NCI-H128 (cell line): ENCODE measurements around the gene RCBTB1.
"Not testable (repeated sequence)": the region's sequence is repeated elsewhere in the genome, so short reads cannot be mapped to it uniquely, and the experiment has no call there.

ENCODE experiments used
- DNase-seq: peaks from one replicate; lab custom pipeline; 2025; ENCODE audit not compliant: unreplicated experiment; lab: John Stamatoyannopoulos, UW

RCBTB1 gene

DNA sequence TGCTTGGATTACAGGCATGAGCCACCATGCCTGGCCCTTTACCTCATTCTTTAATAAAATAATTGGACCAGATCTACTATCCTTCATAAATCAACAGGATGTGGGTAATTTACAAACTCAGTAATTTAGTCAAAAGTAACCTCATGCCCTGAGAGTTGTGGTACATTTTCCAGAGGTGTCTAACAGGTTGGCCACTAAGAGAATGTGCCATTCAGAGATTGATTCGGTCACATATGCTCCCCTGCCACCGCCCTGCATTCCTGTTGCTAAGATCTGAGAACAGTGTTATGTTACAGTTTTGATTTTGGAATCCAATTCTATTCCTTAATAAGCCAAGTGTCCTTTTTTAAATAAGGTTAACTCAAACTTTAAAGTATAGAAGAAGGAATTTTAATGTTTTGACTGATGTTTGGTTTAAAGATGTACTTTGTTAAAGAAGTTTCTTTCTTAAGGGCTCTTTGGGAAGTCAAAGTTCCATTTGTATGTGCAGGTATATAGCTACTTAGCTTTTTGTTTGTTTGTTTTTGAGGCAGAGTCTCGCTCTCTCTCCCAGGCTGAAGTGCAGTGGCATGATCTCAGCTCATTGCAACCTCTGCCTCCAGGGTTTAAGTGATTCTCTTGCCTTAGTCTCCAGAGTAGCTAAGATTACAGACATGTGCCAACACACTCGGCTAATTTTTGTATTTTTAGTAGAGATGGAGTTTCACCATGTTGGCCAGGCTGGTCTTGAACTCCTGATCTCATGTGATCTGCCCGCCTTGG is 60.4 kb downstream of the RCBTB1 start:
- no peak for DNase-seq

DNA sequence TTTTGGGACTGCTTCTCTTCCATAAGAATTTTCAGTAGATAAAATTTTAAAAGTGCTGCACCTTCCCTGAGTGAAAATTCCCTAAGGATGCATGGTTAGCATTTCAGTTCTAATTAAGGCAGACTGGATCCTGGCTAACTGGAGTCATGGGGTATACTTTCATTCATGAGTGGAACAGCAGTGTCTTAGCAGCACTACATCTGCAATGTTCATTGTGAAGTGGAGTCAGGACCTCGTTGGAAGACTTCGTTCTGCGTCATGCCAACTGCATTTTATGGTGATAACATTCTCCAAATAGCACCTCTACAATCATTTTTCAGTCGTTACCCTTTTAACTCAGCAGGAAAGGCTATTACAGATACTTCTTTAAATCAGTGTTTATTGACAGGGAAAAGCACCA is 64.1 kb downstream of the RCBTB1 start:
- DNase-seq: no peak

DNA sequence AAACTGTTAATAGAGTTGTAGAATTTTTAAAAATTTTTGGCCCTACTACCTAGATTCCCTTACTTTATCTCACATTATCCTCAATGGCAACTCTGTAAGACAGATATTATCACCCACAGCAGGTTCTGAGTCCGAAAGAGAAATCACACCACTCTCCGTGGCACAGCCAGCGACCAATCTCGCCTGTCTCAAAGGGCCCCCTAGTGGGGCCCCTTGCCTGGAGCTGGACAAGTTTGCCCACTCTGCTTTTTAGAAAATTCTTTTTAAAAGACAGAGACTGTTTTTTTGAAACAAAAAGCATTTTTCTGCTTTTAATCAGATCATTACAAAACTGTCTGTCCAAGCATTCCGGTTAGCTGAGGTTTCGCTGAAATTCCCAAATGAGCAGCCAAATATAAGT is 67.9 kb downstream of the RCBTB1 start:
- DNase-seq: no peak

DNA sequence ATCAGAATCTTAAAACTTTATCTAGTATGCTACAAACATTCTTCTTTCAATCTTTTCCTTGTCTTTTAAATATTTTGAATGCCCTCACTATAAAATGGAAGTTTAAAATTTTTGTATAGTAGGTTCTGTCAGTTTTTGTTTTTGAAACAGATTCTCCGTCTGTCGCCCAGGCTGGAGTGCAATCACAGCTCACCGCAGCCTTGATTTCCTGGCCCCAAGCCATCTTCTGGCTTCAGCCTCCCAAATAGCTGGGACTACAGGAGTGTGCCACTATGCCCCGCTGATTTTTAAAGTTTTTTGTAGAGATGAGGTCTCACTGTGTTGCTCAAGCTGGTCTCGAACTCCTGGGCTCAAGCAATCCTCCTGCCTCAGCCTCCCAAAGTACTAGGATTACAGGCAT is 68.9 kb downstream of the RCBTB1 start:
- no peak for DNase-seq

DNA sequence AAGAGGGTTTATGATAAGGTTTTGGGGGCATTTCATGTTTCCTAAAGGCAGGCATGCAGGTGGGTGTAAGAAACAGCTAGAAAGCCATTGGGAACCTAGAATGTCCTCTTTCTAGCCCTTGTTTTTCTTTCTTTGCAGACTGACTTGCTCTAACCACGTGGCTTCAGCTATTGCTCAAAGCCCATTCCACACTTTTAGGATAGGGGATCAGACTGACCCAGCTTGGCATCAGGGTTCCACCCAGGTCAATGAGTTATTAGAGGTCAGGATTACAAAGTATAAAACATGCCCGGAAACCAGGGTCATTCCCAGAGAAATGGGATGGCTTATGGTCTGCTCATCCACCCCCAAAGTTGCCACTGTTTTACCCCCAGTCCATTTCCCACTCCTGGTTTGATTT is 72.8 kb downstream of the RCBTB1 start:
- no peak for DNase-seq

DNA sequence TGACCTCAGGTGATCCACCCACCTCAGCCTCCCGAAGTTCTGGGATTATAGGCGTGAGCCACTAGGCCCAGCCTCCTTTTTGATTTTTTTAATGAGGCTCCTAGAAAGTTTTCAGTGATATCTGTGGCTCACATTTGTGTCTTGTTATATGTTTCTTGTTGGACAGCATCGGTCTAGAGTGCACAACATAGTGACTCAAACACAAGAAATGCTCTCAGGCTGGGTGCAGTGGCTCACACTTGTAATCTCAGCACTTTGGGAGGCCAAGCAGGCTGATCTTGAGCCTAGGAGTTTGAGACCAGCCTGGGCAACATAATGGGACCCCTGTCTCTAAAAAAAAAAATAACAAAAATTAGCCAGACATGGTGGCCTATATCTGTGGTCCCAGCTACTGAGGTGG is 81.4 kb downstream of the RCBTB1 start:
- DNase-seq: no peak

DNA sequence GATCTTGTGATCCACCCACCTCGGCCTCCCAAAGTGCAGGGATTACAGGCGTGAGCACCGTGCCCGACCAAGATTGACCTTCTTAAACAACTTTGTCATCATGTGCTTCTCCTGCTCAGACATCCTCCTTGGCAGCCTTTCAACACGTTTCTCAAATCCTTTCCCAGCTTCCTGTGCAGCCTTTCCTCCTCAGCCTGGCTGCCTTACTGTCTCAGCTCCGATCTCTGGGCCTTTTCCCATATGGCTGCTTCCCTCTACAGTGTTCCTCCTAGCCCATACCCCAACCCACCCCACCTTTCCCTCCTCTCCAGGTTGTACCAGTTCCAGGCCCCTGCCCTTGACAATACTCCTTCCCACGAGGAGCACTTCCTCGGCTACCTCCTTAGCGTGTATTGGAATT is 82.4 kb downstream of the RCBTB1 start:
- no peak for DNase-seq

DNA sequence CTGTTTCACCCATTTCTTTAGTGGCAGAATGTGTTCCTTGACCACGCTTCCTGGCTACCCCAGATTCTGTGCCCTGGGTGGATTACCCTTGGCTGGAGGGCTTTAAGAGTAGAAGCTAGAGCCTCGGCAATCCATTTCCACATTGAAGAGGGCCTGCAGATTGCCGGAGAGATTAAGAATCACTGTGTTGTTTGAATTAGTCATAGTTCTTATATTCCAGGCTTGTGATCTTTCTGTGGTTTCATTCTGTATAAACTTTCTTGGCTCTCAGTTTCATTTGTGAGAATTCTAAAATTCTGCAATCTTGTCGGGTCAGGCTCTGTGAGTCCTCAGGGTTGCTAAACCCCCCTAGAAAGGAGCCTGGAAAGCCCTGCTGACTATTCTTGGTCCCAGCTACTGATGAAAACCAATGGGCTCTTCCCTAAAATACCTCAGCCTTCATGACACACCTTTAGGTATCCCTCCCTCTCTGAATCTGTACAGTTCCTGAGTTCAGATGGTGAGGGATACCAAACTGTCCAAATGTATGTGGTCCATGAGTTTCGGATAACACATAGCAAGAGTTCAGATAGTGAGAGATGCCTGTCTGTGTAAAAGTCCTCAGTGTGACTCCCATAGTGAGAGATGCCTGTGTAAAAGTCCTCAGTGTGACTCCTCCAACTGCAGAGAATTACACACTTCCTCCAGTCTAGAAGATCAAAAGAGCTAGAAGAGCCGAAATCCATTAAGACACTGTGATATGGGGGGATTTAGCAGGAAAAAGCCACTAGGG is 85.3 kb downstream of the RCBTB1 start:
- DNase-seq: no peak

DNA sequence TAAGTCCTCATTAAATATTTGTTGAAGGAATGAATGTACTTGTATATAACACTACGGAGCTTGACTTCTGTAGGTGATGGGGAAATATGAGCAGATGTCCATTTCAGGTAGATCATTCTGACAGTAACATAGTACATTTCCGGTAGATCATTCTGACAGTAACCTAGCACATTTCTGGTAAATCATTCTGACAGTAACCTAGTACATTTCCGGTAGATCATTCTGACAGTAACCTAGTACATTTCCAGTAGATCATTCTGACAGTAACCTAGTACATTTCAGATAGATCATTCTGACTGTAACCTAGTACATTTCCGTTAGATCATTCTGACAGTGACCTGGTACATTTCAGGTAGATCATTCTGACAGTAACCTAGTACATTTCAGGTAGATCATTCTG is 87.2 kb downstream of the RCBTB1 start:
- DNase-seq: no peak

DNA sequence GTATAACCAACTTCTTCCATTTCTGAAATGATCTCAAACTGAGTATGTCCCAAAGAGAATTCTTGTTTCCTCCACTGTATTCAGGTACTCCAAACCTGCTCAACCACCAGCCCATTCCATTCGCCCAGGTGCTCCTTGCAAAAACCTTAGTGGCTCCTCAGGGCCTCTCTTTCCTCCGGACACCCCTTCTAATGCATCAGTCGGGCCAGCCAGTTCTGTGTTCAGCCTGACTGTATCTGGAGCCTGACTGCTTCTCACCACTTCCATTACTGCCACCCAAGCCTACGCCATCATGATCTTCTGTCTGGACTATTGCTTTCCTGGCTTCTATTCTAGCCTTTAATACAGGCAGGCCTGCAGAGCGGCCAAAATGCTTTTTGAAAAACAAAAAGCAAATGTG is 88.1 kb downstream of the RCBTB1 start:
- no peak for DNase-seq

DNA sequence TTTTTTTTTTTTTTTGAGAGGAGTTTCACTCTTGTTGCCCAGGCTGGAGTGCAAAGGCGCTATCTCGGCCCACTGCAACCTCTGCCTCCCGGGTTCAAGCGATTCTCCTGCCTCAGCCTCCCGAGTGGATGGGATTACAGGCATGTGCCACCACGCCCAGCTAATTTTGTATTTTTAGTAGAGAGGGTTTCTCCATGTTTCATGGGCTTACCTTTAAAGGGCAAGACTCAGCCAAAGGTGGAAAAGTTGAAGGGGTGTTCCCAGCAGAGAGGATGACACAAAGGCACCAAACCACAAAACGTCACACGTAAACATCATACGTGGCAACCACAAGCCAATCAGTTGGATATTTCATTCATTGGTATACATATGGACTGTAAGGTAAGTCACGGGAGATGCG is 88.5 kb downstream of the RCBTB1 start:
- not testable (repeated sequence) for DNase-seq

DNA sequence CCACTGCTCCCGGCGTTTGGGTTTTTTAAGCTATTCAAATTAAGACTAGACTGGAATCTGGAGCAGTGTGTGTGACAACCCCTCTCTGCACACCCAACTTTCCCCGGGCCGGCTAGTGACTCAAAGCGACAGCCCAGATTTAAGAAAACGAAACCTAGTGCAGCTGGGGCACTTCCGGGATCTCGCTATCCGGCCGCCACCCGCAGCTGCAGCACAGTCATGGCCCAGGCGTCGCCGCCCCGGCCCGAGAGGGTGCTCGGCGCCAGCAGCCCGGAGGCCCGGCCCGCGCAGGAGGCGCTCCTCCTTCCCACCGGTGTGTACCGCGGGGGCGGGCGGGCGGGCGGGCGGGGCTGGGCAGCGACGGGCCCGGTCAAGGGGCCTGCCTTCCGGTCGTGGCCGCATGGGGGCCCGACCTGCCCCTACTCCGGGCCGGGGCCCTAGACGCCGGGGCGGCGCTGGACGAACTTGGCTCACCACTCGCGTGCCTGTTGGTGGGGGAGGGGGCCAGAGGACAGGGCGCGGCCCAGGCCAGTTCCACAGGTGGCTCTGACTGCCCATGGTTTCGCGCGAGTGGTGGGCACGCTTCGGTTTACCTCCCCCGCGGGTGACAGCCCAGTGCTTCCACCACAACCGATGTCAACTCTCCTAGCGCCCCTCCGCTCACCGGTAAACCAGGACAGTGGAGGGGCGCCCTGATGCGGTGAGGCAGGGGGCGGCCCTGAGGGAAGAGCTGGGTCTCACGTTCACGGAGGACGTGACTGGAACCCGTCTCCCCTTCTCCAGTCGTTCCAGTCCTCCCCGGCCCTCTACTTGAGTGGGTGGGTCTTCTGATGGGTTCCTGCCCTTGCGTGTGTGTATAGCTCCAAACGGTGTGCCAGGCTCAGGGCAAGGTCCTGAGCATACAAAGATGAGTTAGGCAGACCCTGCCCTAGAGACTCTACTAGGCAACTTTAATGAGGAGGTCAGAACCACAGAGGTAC is 89.3 kb downstream of the RCBTB1 start, which contains the start of gene PHF11:
TSS of gene PHF11 (plus strand) at position 171 of the 980 bp plus-strand sequence. CDS start at position 220, 49 bp downstream.
- DNase-seq: no peak

DNA sequence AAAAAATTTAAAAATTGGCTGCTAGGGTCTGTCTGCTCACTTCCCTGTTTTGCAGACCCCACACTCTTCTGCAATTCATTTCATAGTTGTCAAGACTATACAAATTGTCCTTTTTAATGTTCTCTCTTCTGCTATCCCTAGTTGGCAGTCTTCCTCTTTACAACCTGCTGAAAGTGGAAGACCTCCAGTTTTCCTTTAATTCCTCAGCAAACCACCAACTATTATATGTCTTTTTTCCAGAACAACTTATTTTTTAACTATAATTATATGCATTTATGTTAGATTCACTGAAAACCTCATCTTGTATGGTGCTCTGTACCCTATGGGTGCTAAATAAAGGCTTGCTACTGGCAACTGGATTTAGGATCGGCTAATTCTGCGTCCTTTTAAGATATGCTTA is 90.7 kb downstream of the RCBTB1 start:
- no peak for DNase-seq

DNA sequence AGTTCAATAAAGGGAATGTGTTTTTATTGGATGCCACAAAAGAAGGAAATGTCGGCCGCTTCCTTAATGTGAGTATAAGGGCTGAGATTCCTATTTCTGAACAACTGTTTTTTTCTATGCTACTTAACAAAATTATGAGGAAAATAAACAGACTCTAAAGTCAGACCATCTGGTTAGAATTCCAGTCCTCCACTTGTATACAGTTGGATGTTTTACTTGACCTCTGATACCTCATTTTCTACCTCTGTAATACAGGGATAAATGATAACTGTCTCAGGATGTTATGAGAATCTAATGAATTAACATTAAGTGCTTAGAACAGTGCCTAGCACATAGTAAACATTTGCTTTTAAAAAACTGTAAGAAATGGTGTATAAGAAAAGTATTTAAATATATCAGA is 96.8 kb downstream of the RCBTB1 start:
- DNase-seq: no peak
